Stimulated activated effector memory CD8-positive, alpha-beta T cell treated with anti-CD3 and anti-CD28 coated beads, Interleukin-12 subunit alpha, Interleukin-12 subunit beta, amount 100 ng/mL, for 72 hours (primary cell): ENCODE measurements around the gene CHRNE.
A peak's percentile ranks its signal among the peaks of the same experiment; 100 is the strongest.

Source experiments
- ATAC-seq: fragments of 150-1000 bp; cut with Tn5 transposase; 2 replicates; pipeline ENCODE4 v1.10.0; 2021
- DNase-seq, 2 donors: peaks; one replicate each; pipeline ENCODE4 v3.0.0; 2021 to 2022; ENCODE audit warnings: low spot score in 2 of 2
- H3K27ac Mint-ChIP-seq: one replicate; pipeline ENCODE4 v1.8.0; 2022; ENCODE audit warnings: mild to moderate bottlenecking, mixed read lengths
- H3K36me3 Mint-ChIP-seq: one replicate; pipeline ENCODE4 v1.8.0; 2022; ENCODE audit warnings: mild to moderate bottlenecking, mixed read lengths
- H3K4me1 Mint-ChIP-seq: one replicate; pipeline ENCODE4 v1.8.0; 2022; ENCODE audit warnings: mixed read lengths
- H3K4me3 Mint-ChIP-seq: one replicate; pipeline ENCODE4 v1.8.0; 2022; ENCODE audit warnings: mild to moderate bottlenecking, mixed read lengths
- H3K9me3 Mint-ChIP-seq: one replicate; pipeline ENCODE4 v1.8.0; 2022; ENCODE audit warnings: mixed read lengths

CHRNE gene

DNA sequence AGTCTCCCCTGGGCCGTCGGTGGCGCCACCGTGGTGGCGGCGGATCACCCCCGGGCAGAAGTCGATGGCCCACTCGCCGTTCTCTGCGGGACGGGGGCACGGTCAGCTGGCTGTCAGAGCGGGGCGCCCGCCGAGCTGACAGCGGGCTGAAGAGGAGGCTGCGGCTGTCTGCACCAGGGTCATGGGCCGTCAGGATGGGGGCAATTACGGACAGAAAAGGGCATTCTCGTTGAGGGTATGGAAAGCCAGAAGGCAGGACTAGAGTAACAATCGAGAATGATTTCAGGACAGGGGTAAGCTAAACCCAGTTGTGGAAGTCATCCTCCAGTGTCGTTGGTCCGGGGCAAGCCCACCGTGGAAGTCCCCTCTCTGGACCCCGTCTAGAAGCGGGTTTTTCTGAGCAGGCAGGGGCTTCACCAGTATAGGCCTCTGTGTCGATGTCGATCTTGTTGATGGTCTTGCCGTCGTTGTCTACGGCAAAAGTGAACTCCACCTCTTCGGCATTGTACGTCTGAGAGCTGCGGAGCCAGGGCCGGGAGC lies 1.7 kb downstream of the CHRNE start:
- no peak for DNase-seq
- Mint-ChIP-seq H3K9me3 (no peaks in the 10 kb centered on the region), H3K4me3 (peak overlapping the region; percentile 91), H3K4me1 (peaks cover 44% of the 10 kb centered on the region), H3K27ac (peak overlapping the region; percentile 75), H3K36me3 (peaks cover 29% of the 10 kb centered on the region)
- ATAC-seq = no peak

DNA sequence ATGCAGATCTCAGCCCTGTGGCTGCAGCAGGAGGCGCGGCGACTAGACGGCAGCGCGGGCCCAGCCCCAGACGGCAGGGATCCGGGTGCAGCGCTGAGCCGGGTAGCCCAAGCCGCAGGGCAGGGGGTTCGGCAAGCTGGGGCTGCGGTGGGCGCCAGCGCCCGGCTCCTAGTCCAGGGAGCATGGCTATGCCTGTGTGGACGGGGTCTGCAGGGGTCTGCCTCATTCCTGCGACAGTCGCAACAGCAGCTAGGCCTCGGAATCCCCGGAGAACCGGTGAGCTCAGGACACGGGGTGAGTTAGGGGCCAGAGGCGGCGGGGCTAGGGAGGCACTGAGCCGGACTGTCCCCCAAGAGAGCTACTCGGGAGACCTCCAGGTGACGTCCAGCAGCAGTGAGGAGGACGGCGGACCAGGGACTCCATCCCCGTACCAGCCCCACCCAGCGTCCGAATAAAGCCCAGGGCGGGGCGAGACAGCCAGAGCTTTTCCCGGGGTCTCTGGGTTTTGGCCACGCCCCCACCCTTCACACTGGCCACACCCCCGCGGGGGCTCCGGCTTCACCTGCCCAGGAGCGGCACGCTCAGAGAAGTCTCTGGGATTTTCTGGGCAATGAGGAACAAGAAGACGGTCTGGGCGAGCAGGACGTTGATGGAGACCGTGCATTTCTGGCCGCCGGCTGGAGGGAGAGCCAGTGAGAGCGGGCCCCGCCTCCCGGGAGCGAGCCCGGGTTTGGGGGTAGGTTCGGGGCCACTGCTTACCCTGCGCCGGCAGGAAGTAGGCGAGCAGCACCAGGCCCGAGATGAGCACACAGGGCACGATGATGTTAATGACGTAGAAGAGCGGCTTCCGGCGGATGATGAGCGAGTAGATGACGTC lies 2.4 kb downstream of the CHRNE start:
- ATAC-seq (peak; percentile 39), DNase-seq (peak; percentile 28 to 66)
- H3K4me3 Mint-ChIP-seq = peak overlapping the region; percentile 91
- H3K4me1 Mint-ChIP-seq = peaks cover 44% of the 10 kb centered on the region
- H3K36me3 Mint-ChIP-seq = peaks cover 36% of the 10 kb centered on the region
- no peaks in the 10 kb centered on the region for H3K9me3 Mint-ChIP-seq
- H3K27ac Mint-ChIP-seq = peak overlapping the region; percentile 94

GRCh38 chr17:4899341-4900230 lies 3.3 kb downstream of the CHRNE start, which contains the start of gene C17orf107:
TSS of gene C17orf107 (plus strand) at chr17:4899536. CDS start at chr17:4899763, 227 bp downstream.
- H3K4me3 Mint-ChIP-seq = peak within 1 kb of the TSS; percentile 91
- H3K9me3 Mint-ChIP-seq = no peaks in the 10 kb centered on the region
- H3K36me3 Mint-ChIP-seq = peaks cover 45% of the 10 kb centered on the region
- peak within 1 kb of the TSS; percentile 94 for H3K27ac Mint-ChIP-seq
- ATAC-seq (peak; percentile 80), DNase-seq (peak; percentile 95 to 97)
- H3K4me1 Mint-ChIP-seq = peaks cover 44% of the 10 kb centered on the region

DNA sequence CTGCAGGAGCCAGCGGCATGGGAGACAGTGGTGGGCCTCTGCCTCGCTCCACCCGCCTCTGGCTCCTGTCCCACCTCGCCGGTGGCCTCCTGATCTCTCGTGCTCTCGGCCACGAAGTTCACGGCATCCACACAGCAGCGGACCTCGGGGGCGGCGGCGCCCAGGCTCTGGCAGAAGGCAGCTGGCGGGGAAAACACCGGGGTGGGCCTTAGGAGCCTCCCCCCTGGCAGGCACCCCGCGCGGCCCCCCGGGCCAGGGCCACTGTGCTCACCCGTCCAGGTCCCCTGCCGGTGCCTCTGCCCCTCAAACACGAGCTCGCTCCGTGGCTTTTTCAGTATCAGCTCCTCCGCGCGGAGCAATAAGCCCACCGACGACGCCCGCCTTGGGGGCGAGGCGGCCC lies 4.0 kb downstream of the CHRNE start:
- Mint-ChIP-seq H3K9me3 (no peaks in the 10 kb centered on the region), H3K4me3 (peak overlapping the region; percentile 91), H3K4me1 (peaks cover 44% of the 10 kb centered on the region), H3K36me3 (peaks cover 51% of the 10 kb centered on the region), H3K27ac (peak overlapping the region; percentile 94)
- ATAC-seq (peak; percentile 0), DNase-seq (no peak)

- Mint-ChIP-seq H3K4me3 (peak overlapping the region; percentile 91), H3K9me3 (no peaks in the 10 kb centered on the region), H3K4me1 (peaks cover 39% of the 10 kb centered on the region), H3K27ac (peak overlapping the region; percentile 50), H3K36me3 (peaks cover 57% of the 10 kb centered on the region)
- no peak for ATAC-seq
- no peak for DNase-seq
Measured at GRCh38 chr17:4898351-4898750, 4.5 kb downstream of the CHRNE start.

DNA sequence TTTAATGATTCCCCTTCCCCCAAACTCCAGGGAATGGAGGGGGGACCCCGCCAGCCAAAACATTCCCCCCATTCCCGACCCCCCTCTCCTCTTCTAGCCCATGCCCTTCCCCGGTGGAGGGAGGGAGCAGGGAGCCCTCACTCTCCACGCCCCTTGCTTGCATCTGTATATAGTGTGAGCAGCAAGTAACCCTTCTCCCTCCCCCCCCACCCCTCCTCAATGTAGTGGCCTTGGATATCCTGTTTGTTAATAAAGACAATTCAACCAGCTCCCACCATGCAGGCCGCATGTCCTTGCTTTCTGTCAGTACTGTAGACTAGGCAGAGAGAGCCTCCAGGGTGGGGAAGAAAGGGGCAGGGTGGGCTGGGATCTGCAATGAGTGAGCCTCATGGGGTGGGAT lies 5.1 kb downstream of the CHRNE start:
- ATAC-seq = no peak
- no peak for DNase-seq
- peak overlapping the region; percentile 91 for H3K4me3 Mint-ChIP-seq
- no peaks in the 10 kb centered on the region for H3K9me3 Mint-ChIP-seq
- peaks cover 63% of the 10 kb centered on the region for H3K36me3 Mint-ChIP-seq
- H3K4me1 Mint-ChIP-seq = peaks cover 33% of the 10 kb centered on the region
- peak overlapping the region; percentile 78 for H3K27ac Mint-ChIP-seq

DNA sequence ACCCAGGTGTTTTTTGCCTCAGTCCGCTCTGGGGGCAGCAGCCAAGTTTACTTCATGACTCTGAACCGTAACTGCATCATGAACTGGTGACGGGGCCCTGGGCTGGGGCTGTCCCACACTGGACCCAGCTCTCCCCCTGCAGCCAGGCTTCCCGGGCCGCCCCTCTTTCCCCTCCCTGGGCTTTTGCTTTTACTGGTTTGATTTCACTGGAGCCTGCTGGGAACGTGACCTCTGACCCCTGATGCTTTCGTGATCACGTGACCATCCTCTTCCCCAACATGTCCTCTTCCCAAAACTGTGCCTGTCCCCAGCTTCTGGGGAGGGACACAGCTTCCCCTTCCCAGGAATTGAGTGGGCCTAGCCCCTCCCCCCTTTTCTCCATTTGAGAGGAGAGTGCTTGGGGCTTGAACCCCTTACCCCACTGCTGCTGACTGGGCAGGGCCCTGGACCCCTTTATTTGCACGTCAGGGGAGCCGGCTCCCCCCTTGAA lies 5.7 kb downstream of the CHRNE start:
- H3K27ac Mint-ChIP-seq = peak overlapping the region; percentile 78
- H3K4me3 Mint-ChIP-seq = no peak overlapping the region
- ATAC-seq (no peak), DNase-seq (no peak)
- peaks cover 28% of the 10 kb centered on the region for H3K4me1 Mint-ChIP-seq
- peaks cover 68% of the 10 kb centered on the region for H3K36me3 Mint-ChIP-seq
- H3K9me3 Mint-ChIP-seq = no peaks in the 10 kb centered on the region

DNA sequence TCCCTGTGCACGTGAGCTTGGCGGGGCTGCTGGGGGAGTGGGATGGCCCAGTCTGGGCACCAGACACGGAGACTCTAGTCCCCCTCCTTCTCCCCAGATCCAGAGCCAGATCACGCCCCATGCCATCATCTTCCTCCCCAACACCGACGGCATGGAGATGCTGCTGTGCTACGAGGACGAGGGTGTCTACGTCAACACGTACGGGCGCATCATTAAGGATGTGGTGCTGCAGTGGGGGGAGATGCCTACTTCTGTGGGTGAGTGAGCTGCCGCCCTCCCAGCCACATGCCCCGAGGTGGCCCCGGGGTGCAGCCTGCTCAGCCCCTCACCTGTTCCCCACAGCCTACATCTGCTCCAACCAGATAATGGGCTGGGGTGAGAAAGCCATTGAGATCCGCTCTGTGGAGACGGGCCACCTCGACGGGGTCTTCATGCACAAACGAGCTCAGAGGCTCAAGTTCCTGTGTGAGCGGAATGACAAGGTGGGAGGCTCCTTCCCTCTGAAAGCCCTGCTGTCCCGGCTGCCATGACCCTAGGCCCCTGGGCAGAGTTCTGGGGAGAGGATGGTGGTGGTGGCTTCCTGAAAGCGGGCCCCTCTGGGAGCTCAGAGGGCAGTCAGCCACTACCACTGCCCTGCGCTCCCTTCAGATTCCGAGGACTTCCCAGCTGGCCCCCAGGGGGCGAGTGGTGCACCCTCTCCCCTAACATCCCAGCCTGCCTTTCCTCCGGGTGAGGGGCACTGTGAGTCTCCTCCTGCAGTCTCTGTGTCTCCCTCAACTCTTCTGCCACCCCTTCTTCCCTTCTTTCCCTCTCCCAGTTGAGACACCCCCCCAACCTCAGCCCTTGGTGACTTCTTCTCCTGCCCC lies 6.3 kb downstream of the CHRNE start:
- H3K4me3 Mint-ChIP-seq = no peak overlapping the region
- H3K9me3 Mint-ChIP-seq = no peaks in the 10 kb centered on the region
- DNase-seq (no peak), ATAC-seq (no peak)
- H3K4me1 Mint-ChIP-seq = peaks cover 24% of the 10 kb centered on the region
- peak overlapping the region; percentile 78 for H3K27ac Mint-ChIP-seq
- H3K36me3 Mint-ChIP-seq = peaks cover 73% of the 10 kb centered on the region

DNA sequence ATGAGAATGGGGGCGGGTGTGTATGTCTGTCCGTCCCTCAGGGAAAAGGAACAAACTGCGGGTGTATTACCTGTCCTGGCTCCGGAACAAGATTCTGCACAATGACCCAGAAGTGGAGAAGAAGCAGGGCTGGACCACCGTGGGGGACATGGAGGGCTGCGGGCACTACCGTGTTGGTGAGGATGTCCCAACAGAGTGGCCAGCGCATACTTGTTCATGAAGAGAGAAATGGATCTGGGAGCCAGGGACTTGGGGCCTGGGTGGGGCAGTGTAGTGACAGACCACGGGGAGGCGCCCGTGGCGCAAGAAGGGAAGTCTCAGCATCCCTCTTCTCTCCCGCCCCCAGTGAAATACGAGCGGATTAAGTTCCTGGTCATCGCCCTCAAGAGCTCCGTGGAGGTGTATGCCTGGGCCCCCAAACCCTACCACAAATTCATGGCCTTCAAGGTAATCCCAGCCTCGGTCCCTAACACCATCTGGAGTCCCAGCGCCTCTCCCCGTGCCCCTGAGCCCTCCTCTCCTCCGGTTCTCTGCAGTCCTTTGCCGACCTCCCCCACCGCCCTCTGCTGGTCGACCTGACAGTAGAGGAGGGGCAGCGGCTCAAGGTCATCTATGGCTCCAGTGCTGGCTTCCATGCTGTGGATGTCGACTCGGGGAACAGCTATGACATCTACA lies 7.1 kb downstream of the CHRNE start:
- no peak overlapping the region for H3K4me3 Mint-ChIP-seq
- DNase-seq (no peak), ATAC-seq (no peak)
- peaks cover 76% of the 10 kb centered on the region for H3K36me3 Mint-ChIP-seq
- no peaks in the 10 kb centered on the region for H3K9me3 Mint-ChIP-seq
- peaks cover 21% of the 10 kb centered on the region for H3K4me1 Mint-ChIP-seq
- H3K27ac Mint-ChIP-seq = peak overlapping the region; percentile 26

DNA sequence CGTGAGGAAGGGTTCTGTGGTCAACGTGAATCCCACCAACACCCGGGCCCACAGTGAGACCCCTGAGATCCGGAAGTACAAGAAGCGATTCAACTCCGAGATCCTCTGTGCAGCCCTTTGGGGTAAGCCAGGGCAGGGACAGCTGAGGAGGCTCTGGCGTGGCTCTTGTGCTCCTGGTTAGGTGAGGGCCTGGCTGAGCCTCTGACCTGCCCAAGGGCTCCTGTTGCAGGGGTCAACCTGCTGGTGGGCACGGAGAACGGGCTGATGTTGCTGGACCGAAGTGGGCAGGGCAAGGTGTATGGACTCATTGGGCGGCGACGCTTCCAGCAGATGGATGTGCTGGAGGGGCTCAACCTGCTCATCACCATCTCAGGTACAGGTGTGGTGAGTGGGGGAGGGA lies 7.8 kb downstream of the CHRNE start:
- Mint-ChIP-seq H3K9me3 (no peaks in the 10 kb centered on the region), H3K36me3 (peaks cover 77% of the 10 kb centered on the region), H3K27ac (peak overlapping the region; percentile 26), H3K4me1 (peaks cover 16% of the 10 kb centered on the region), H3K4me3 (no peak overlapping the region)
- DNase-seq = no peak
- no peak for ATAC-seq

DNA sequence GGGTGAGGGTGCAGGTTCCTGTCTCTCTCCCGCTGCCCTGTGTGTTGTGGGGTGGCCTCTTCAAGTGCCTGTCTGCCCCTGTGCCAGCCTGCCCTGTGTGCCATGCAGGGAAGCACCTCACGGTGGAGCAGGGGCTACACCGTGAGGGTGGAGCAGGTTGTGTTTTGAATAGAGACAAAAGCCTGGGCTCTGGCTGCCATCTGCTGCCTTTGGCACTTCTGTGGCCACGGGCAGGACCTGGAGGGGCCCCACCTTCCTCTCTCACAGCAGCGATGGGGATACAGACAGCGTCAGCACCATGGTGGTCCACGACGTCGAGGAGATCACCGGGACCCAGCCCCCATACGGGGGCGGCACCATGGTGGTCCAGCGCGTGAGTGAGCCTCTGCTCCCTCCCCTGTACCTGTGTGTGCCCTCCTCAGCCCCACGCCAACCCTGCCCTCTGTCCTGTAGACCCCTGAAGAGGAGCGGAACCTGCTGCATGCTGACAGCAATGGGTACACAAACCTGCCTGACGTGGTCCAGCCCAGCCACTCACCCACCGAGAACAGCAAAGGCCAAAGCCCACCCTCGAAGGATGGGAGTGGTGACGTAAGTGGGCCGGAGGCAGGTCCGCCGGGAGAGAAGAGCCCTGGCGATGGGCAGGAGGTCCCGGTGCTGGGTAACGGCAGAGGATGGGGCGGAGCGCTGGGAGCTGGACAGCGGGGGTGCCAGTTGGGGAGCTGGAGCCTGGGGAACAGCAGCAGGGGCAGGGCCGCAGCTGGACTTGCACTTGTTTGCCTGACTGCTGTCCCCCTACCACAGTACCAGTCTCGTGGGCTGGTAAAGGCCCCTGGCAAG lies 9.0 kb downstream of the CHRNE start:
- peak overlapping the region; percentile 60 for H3K27ac Mint-ChIP-seq
- DNase-seq (no peak), ATAC-seq (no peak)
- peaks cover 8% of the 10 kb centered on the region for H3K4me1 Mint-ChIP-seq
- H3K36me3 Mint-ChIP-seq = peaks cover 74% of the 10 kb centered on the region
- no peak overlapping the region for H3K4me3 Mint-ChIP-seq
- no peaks in the 10 kb centered on the region for H3K9me3 Mint-ChIP-seq

GRCh38 chr17:4893272-4893671 lies 9.6 kb downstream of the CHRNE start:
- Mint-ChIP-seq H3K4me3 (no peak overlapping the region), H3K9me3 (no peaks in the 10 kb centered on the region), H3K4me1 (peaks cover 3% of the 10 kb centered on the region), H3K27ac (no peak overlapping the region), H3K36me3 (peaks cover 72% of the 10 kb centered on the region)
- ATAC-seq (no peak), DNase-seq (no peak)

DNA sequence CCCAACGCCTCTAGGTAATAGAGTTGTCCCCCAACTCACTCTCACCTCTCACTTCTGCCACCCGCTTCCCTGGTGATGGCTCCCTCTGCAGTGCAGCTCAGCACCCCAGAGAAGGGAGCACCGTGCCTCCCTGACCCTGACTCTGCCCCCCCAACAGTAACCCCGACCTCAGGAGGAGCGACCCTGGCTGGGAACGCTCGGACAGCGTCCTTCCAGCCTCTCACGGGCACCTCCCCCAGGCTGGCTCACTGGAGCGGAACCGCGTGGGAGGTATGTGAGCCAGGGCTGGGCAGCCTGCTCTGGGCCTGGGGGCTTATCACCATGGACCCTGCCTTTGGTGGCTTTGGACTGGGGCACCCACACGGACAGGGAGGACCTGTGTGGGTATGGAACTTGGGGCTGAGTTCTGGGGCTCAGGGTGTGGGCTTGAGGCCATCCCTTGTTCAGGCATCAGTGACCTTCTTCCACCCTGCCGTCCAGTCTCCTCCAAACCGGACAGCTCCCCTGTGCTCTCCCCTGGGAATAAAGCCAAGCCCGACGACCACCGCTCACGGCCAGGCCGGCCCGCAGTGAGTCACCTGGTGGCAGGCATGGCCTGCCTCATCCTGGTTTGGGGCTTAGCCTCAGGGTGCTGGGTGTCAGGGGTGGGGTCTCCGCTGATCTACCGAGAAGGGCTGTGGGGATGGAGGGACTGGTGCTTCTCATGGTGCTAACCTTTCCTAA lies 10.2 kb downstream of the CHRNE start:
- H3K4me3 Mint-ChIP-seq = no peak overlapping the region
- no peak for ATAC-seq
- H3K4me1 Mint-ChIP-seq = no peaks in the 10 kb centered on the region
- no peak for DNase-seq
- H3K27ac Mint-ChIP-seq = no peak overlapping the region
- H3K9me3 Mint-ChIP-seq = no peaks in the 10 kb centered on the region
- H3K36me3 Mint-ChIP-seq = peaks cover 77% of the 10 kb centered on the region
